NK-92 treated with Interleukin-12 subunit alpha and Interleukin-12 subunit beta, amount 100 ng/mL, for 24 hours (cell line): ENCODE data around the gene PCGF2.
"Not testable (repeated sequence)": the region's sequence is repeated elsewhere in the genome, so short reads cannot be mapped to it uniquely, and the experiment has no call there.

ENCODE experiments used
- DNase-seq: peaks from one replicate; lab custom pipeline; 2025; lab: John Stamatoyannopoulos, UW

The PCGF2 gene

GRCh38 chr17:38735161-38735997 is 12.8 kb downstream of the PCGF2 start:
- peak; percentile 59 for DNase-seq

- DNase-seq: no peak
Measured at GRCh38 chr17:38733982-38734973, 13.9 kb downstream of the PCGF2 start.

- DNase-seq: no peak
Measured at GRCh38 chr17:38733282-38733981, 14.7 kb downstream of the PCGF2 start.

- no peak for DNase-seq
Measured at GRCh38 chr17:38732376-38733281, 15.5 kb downstream of the PCGF2 start.

DNA sequence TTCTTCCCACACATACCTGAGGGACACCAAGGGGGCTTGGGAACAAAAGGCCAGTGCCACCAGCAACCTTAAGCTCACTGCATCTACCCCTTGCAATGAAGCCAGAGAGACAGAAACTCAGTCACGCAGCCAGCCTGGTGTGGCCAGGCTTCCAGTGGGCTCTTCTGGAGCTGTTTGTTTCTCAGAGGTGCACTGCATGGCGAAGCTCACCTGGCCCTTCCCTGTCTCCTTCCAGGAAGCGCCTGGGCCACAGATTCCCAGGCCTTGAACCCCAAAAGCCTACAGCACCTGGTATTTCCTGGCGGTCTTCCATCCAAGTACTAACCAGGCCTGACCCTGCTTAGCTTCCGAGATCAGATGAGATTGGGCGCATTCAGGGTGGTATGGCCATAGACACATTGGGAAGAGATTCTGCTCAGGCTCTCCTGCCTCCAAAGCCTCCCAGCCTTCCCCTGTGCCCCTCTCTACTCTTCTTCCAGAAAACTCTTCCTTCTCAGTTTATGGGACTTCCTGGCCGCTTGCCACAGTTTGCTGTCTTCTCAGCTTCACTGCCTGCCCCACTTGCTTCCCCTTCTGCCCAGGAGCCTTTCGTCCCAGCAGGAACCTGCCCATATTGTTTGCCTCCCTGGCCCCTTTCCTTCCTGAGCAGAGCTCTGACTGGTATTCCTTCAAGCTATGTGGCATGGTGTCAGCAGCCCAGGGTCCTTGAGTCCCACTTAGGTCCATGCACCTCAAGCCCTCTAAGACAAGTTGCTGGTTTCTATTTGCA is 16.4 kb downstream of the PCGF2 start:
- no peak for DNase-seq

GRCh38 chr17:38730526-38731379 is 17.4 kb downstream of the PCGF2 start:
- no peak for DNase-seq

- DNase-seq: peak; percentile 72
Measured at GRCh38 chr17:38729886-38730525, 18.1 kb downstream of the PCGF2 start, which contains the start of gene CISD3. Gene CISD3, plus strand, starts transcription at chr17:38730341. Its CDS starts 18 bp downstream, at chr17:38730359.

GRCh38 chr17:38729368-38729885 is 18.7 kb downstream of the PCGF2 start:
- DNase-seq: no peak

DNA sequence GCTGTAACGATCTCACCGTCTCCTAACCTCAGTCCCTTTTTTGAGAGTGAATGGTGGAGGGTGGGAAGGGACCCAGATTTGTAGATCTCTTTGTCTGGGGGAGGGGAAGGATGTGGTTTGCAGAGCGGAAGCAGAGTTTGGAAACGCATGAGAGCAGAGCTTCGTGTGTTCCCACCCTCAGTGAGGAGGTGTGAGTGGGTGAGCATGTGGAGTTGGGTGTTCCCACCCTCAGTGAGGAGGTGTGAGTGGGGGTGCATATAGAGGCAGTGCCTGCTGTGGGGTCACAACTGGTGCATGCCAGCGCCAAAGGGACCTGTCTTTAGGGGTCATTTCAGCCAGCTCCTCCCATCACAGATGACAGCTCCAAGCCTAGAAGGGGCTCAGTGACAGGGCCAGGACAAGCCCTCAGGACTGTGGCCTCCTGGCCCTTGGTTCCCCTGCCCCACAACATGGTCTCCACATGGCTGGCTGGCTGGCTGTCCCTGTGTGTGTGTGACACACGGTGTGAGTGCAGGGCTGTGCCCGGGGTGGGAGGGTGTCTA is 19.8 kb downstream of the PCGF2 start:
- peak; percentile 62 for DNase-seq

DNA sequence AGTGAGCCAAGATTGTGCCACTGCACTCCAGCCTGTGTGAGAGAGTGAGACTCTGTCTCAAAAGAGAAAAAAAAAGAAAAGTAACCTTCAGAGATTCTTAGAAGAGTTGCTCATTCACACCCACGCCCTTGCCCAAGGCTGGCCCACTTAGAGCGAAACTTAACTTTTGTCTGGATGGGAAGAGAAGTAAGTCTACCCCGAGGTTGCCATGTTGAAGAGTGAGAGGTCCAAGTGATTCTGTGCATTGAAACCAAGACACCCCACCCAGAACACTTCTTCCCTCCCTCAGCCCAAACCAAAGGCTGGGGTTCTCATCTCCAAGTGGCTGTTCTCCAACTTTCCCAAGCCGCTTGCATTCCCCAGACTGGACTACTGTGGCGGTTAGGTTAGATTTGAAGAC is 20.4 kb downstream of the PCGF2 start:
- DNase-seq: no peak

DNA sequence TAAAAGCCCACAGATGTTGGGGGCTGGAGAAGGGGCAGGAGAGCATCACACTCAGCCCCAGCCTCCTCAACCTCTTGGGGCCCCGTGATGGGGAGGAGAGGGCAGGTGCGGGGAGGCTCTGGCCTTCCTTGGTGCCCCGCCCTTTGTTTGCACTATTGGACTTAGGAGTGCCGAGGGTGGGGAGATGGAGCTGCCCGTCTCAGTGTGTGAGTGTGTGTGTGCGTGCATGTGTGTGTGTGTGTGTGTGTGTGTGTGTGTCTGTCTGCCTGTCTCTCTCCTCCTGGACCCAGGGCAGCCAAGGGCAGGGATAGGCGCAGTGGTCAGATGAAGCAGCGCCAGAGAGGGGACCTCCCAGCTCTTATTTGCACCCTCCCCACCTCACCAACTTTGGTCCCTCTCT is 22.0 kb downstream of the PCGF2 start:
- not testable (repeated sequence) for DNase-seq

GRCh38 chr17:38725066-38725465 is 23.1 kb downstream of the PCGF2 start:
- no peak for DNase-seq

DNA sequence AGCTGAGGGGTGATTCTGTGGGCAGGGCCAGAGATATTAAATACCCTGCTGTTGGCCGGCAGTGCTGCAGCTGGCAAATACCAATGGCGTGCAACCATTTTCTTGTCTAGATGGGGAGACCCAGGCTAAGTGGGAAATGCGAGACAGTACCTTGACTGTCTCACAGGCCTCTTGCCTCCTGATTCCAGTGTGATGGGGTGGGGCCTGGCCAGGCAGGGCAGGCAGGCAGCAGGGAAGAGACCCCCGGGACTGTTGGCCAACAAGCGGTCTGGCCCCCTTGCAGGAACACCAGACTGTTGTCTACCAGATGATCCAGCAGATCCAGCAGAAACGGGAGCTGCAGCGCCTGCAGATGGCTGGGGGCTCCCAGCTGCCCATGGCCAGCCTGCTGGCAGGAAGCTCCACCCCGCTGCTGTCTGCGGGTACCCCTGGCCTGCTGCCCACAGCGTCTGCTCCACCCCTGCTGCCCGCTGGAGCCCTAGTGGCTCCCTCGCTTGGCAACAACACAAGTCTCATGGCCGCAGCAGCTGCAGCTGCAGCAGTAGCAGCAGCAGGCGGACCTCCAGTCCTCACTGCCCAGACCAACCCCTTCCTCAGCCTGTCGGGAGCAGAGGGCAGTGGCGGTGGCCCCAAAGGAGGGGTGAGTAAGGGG is 23.7 kb downstream of the PCGF2 start:
- no peak for DNase-seq

DNA sequence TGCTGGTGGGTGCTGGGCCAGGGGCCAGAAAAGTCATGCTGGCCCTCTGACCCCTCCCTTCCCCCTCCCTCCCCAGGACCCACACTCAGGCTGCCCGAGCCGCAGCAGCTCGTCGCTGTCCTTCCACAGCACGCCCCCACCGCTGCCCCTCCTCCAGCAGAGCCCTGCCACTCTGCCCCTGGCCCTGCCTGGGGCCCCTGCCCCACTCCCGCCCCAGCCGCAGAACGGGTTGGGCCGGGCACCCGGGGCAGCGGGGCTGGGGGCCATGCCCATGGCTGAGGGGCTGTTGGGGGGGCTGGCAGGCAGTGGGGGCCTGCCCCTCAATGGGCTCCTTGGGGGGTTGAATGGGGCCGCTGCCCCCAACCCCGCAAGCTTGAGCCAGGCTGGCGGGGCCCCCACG is 26.3 kb downstream of the PCGF2 start:
- DNase-seq: no peak

GRCh38 chr17:38720941-38721340 is 27.2 kb downstream of the PCGF2 start:
- DNase-seq: no peak

DNA sequence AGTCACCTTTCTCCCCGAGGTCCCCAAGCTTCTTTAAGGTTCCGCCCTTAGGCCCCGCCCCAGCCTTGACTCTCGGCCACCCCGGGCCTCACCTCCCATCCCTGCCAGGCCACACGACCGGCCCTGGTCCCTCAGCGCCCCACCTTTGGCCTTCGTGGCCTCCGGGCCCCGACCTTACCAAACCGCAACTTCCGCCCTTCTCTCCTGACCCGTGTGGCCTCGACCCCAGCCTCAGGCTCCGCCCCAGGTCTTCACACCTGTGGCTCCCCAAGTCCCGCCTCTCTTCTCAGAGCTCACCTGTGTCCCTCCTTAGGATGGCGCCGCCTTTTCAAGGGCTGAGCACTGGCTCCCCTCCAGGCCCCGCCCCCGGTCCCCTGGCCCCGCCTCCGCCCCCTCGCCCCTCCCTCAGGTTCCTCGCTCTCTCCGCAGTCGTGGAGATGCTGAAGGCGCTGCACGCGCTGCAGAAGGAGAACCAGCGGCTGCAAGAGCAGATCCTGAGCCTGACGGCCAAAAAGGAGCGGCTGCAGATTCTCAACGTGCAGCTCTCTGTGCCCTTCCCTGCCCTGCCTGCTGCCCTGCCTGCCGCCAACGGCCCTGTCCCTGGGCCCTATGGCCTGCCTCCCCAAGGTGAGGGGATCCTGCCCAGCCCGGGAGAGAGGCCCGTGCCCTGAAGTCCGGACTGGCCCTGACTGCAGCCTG is 28.0 kb downstream of the PCGF2 start:
- DNase-seq: no peak
